ENCODE results near the gene PLA2G2F.

The PLA2G2F gene

GRCh38 chr1:20183616-20184271 is 44.6 kb downstream of the PLA2G2F start:
- no peak overlapping the region for H3K4me3 ChIP-seq (replicated peaks; ENCODE audit: insufficient read depth, low read length)
- peak in 1 of 2 experiments; percentile 28 for DNase-seq (ENCODE audit: low read depth in 1 of 2, low spot score in 1 of 2)
- no peak overlapping the region; the same call in 1 of the 2 replicates for H3K27ac ChIP-seq (replicated peaks)
- TF ChIP-seq SPI1 (IDR thresholded peaks at IDR 0.05; ENCODE audit: borderline replicate concordance, low read depth) (no peak), REST (IDR thresholded peaks at IDR 0.05; ENCODE audit: insufficient replicate concordance, low read depth) (no peak), CTCF (IDR thresholded peaks at IDR 0.05; ENCODE audit: insufficient read depth, low read length) (no peak), GABPA (IDR thresholded peaks at IDR 0.05; ENCODE audit: low read depth) (no peak), POLR2AphosphoS5 (IDR thresholded peaks at IDR 0.05; ENCODE audit: low read depth) (no peak)
- no peaks in the 10 kb centered on the region for H3K27me3 ChIP-seq (ENCODE audit: insufficient read depth, poor library complexity, severe bottlenecking)

DNA sequence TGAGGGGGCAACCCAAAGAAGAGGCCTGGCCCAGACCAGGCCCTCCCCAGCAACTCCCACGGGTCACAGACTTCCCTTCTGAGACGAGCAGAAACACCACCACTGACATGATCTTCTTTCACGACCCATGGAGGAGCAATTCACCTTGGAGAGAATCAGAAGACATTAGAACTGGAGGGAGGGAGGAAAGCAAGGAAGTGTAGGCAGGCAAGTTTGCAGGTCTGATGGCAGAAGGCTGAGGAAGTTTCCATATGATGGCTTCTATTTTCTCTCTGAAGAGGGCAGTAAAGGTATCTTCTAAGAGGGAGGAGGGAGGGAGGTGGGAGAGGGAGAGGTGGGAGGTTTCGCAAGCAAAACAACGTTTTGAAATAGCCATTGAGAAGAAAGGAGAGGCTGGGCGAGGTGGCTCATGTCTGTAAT is 45.4 kb downstream of the PLA2G2F start:
- DNase-seq (ENCODE audit: low read depth in 1 of 2, low spot score in 1 of 2), result peak; percentile 64 to 87
- H3K27me3 ChIP-seq (ENCODE audit: insufficient read depth, poor library complexity, severe bottlenecking), result no peaks in the 10 kb centered on the region
- peak overlapping the region; percentile 49 for H3K27ac ChIP-seq (replicated peaks)
- no peak for TF ChIP-seq POLR2AphosphoS5 (IDR thresholded peaks at IDR 0.05; ENCODE audit: low read depth)
- peak; percentile 51; the same call in 1 of the 2 replicates for TF ChIP-seq SPI1 (IDR thresholded peaks at IDR 0.05; ENCODE audit: borderline replicate concordance, low read depth)
- no peak overlapping the region for H3K4me3 ChIP-seq (replicated peaks; ENCODE audit: insufficient read depth, low read length)

DNA sequence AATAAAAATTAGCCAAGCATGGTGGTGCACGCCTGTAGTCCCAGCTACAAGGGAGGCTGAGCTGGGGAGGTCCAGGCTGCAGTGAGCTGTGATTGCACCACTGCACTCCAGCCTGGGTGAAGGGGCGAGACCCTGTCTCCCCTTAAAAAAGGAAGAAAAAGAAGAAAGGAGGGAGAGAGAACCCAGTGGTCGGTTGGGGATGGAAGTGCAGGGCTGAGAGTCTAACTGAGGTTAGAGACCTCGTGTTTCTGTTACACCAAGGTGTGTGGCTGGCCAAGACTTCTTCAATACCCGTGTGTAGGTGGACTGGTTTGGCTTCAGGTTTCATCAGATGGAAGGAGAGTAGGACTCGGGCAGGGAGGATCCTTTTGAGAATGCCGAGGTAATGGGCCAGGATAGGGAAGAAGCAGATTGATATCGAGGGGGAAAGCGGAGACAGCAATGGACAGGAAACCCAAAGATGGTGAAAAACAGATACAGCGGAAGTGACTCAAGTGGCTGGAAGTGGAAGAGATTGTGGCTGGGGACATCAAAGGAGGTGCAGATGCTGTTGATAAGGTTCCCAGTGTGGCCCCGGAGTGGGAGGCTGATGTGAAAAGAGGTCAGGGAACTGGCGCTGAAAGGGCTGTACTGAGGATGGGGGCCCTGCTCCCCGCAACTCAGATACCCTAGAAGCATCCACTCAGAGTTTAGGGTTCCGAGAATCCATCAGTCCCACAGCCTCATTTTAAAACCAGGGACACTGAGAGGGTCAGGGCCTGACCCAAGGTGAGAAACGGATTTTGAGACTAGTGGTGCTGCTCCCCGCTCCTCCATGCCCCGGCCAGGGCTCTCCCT is 46.1 kb downstream of the PLA2G2F start:
- H3K4me3 ChIP-seq (replicated peaks; ENCODE audit: insufficient read depth, low read length), result no peak overlapping the region
- peak; percentile 63 to 72 for DNase-seq (ENCODE audit: low read depth in 1 of 2, low spot score in 1 of 2)
- H3K27ac ChIP-seq (replicated peaks), result peak overlapping the region; percentile 49

More for the DNA sequence above, 46.1 kb downstream of the PLA2G2F start:
- no peak for TF ChIP-seq REST (IDR thresholded peaks at IDR 0.05; ENCODE audit: insufficient replicate concordance, low read depth)
- TF ChIP-seq CTCF (IDR thresholded peaks at IDR 0.05; ENCODE audit: insufficient read depth, low read length), result no peak
- TF ChIP-seq SPI1 (IDR thresholded peaks at IDR 0.05; ENCODE audit: borderline replicate concordance, low read depth), result peak; percentile 66
- 0 out of 2 replicates have a peak, but pooled peaks have one; percentile 23 for TF ChIP-seq POLR2AphosphoS5 (IDR thresholded peaks at IDR 0.05; ENCODE audit: low read depth)
- peak; percentile 42; the same call in 1 of the 2 replicates for TF ChIP-seq GABPA (IDR thresholded peaks at IDR 0.05; ENCODE audit: low read depth)
- H3K27me3 ChIP-seq (ENCODE audit: insufficient read depth, poor library complexity, severe bottlenecking), result no peaks in the 10 kb centered on the region

Data from HL-60 (cell line).